Measurements from ENCODE around the gene EDC3.

DNA sequence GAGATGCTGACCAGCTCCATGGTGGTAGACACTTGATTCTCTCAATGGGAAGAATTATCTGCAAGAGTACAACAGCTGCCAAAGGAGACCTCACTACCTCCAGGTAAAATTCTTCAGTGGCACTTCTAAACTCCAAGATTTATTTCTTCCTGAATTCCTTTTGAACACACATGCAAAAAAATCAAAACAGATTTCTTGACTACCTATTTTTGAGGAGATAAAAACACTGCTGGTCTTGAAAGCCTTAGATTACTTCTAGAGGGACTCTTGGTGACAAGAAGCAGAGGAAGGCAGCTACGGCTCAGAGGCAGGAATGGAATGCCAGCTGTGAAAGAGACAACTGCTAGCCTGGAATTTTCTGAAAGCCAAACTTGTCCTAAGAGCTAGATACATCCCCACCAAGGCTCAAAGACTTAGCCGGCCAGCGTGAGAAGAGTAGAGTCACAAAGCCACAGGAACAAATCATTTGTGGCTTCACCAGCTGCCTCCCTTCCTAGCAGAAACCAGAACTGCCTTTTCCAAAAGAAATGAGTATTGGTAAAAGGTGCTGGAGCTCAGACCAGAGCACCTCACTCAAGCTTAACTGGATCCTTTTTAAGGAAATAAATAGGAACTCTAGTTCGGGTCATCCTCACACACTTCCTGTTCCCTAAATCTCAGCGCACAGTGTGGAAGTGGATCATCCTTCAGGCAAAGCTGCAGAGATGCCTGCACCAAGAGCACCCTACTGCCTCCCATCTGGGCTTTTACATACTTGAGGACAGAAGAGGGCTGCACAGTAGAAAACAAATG lies 47.6 kb downstream of the EDC3 start:
- TF ChIP-seq POLR2AphosphoS5 (IDR thresholded peaks at IDR 0.05; ENCODE audit: low read depth, low read length) (no peak), EZH2 (IDR thresholded peaks at IDR 0.05) (no peak), SP1 (IDR thresholded peaks at IDR 0.05; ENCODE audit: low read depth) (no peak), SIN3A (IDR thresholded peaks at IDR 0.05; ENCODE audit: low read depth) (no peak), CTCF (IDR thresholded peaks at IDR 0.05 in 2 of 3, conservative IDR thresholded peaks at IDR 0.05 in 1 of 3; ENCODE audit: borderline replicate concordance in 1 of 3, insufficient read depth in 1 of 3, low read depth in 2 of 3, low read length in 2 of 3) (no peak), CBX3 (IDR thresholded peaks at IDR 0.05; ENCODE audit: low read depth) (no peak), POLR2A (IDR thresholded peaks at IDR 0.05; ENCODE audit: borderline replicate concordance, extremely low read depth, insufficient read depth, insufficient read length) (no peak), ZNF274 (IDR thresholded peaks at IDR 0.05; ENCODE audit: low read depth, low read length) (no peak), ZBTB33 (IDR thresholded peaks at IDR 0.05; ENCODE audit: extremely low read depth, insufficient replicate concordance, low read length) (no peak), TCF7L2 (IDR thresholded peaks at IDR 0.05; ENCODE audit: borderline replicate concordance, extremely low read depth, insufficient read depth, insufficient read length) (no peak)
- TF ChIP-seq, protein P1, sequence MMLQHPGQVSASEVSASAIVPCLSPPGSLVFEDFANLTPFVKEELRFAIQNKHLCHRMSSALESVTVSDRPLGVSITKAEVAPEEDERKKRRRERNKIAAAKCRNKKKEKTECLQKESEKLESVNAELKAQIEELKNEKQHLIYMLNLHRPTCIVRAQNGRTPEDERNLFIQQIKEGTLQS (IDR thresholded peaks at IDR 0.05): no peak
- TF ChIP-seq, protein P2, sequence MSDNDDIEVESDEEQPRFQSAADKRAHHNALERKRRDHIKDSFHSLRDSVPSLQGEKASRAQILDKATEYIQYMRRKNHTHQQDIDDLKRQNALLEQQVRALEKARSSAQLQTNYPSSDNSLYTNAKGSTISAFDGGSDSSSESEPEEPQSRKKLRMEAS (IDR thresholded peaks at IDR 0.05): no peak
